Measurements from ENCODE around the gene CXCL11.

- TF ChIP-seq CTCF (IDR thresholded peaks at IDR 0.05 in 4 of 5, conservative IDR thresholded peaks at IDR 0.05 in 1 of 5) (peak; percentile 62 to 76 (median 65)), POLR2A (IDR thresholded peaks at IDR 0.05) (no peak)
These were observed 40.1 kb downstream of the CXCL11 start for GRCh38 chr4:75995727-75996126.

Data from gastrocnemius medialis (tissue), 4 donors.